Caco-2 (cell line): ENCODE results near the gene DKKL1. TPM values are rescaled to one million over a fixed set of nuclear protein-coding genes. Genes with fewer than 3 reads are reported as not detected.
"Not testable (repeated sequence)": the region's sequence is repeated elsewhere in the genome, so short reads cannot be mapped to it uniquely, and the experiment has no call there.

Experiments
- BruUV-seq: library from RNA; stranded (reverse); fragments of 400-500 nt; replicated peaks from 2 replicates; lab custom pipeline; 2021; lab: Mats Ljungman, UMichigan
- CTCF ChIA-PET: fragments of 300-600 bp; sonication (Branson Sonifier 250); formaldehyde crosslinking; loops from one replicate; lab custom pipeline; 2022; ENCODE audit warnings: antibody characterized with exemption; lab: Charles Lee
- POLR2A ChIA-PET: fragments of 300-600 bp; sonication (Branson Sonifier 250); formaldehyde crosslinking; loops from one replicate; lab custom pipeline; 2022; ENCODE audit warnings: antibody characterized with exemption; lab: Charles Lee
- DNase-seq, 2 experiments: peaks; one replicate each; pipeline versions ENCODE4 v3.0.0 to v3.0.0-alpha.2; 2020 to 2022
- H3K27me3 ChIP-seq: replicated peaks from 2 replicates; pipeline ENCODE4 v1.6.0; 2011; ENCODE audit warnings: low read length; ENCODE audit not compliant: control insufficient read depth, insufficient read depth
- H3K36me3 ChIP-seq: 2 replicates; pipeline ENCODE4 v1.5.1; 2011; ENCODE audit warnings: low read length; ENCODE audit not compliant: control insufficient read depth, insufficient read depth
- H3K4me1 ChIP-seq: fragments of 250-450 bp; sonication (Bioruptor Pico); 2 replicates; pipeline ENCODE4 v1.5.1; 2020; ENCODE audit warnings: mild to moderate bottlenecking
- H3K4me3 ChIP-seq: 2 replicates; pipeline ENCODE4 v1.5.1; 2011; ENCODE audit warnings: low read depth, mild to moderate bottlenecking, control low read depth, low read length
- H3K9me3 ChIP-seq: fragments of 250-450 bp; sonication (Bioruptor Pico); 2 replicates; pipeline ENCODE4 v1.5.1; 2020; ENCODE audit warnings: mild to moderate bottlenecking, moderate library complexity
- H3K27ac Mint-ChIP-seq: one replicate; pipeline ENCODE4 v1.8.0; 2022; ENCODE audit warnings: mixed read lengths; ENCODE audit not compliant: unreplicated experiment
- H3K27me3 Mint-ChIP-seq: one replicate; pipeline ENCODE4 v1.8.0; 2022; ENCODE audit warnings: mixed read lengths; ENCODE audit not compliant: insufficient read depth, unreplicated experiment
- H3K36me3 Mint-ChIP-seq: one replicate; pipeline ENCODE4 v1.8.0; 2022; ENCODE audit warnings: mild to moderate bottlenecking, mixed read lengths; ENCODE audit not compliant: insufficient read depth, unreplicated experiment
- H3K4me1 Mint-ChIP-seq: one replicate; pipeline ENCODE4 v1.8.0; 2022; ENCODE audit warnings: low read depth, mixed read lengths; ENCODE audit not compliant: unreplicated experiment
- H3K4me3 Mint-ChIP-seq: one replicate; pipeline ENCODE4 v1.8.0; 2022; ENCODE audit warnings: mild to moderate bottlenecking, moderate library complexity, mixed read lengths; ENCODE audit not compliant: unreplicated experiment
- H3K9me3 Mint-ChIP-seq: one replicate; pipeline ENCODE4 v1.8.0; 2022; ENCODE audit warnings: mixed read lengths; ENCODE audit not compliant: unreplicated experiment
- CTCF ChIP-seq, 2 experiments: fragments of 200-600 bp in 1 of 2; IDR thresholded peaks; 1 replicate in 1 of 2; 2 replicates in 1 of 2; pipeline versions ENCODE4 v1.5.1 to v1.8.0; 2011 to 2022; ENCODE audit warnings: antibody characterized with exemption in 1 of 2, control low read depth in 1 of 2, inconsistent platforms in 1 of 2, low read depth in 1 of 2, low read length in 1 of 2, mild to moderate bottlenecking in 1 of 2, moderate library complexity in 1 of 2; ENCODE audit not compliant: insufficient read depth in 1 of 2, severe bottlenecking in 1 of 2, unreplicated experiment in 1 of 2
- intact Hi-C: fragments of 100-400 bp; cut with micrococcal nuclease; formaldehyde crosslinking; loops from one replicate; pipeline ENCODE4 v1.10.0; 2022; ENCODE audit not compliant: unreplicated experiment
- total RNA-seq: library from RNA; stranded (reverse); gene quantifications from 2 replicates; pipeline ENCODE4 v1.2.3, GENCODE V29; 2022

Gene DKKL1
- total RNA-seq, 1 experiment from 2014 or later, result not detected

- ChIA-PET CTCF (interaction anchor here (0.6 kb wide), 1 partner anchor 78 kb away, joined by 7 read pairs; no protein-coding TSS in a partner anchor), POLR2A (no interaction called here)
- no peak for DNase-seq
- Mint-ChIP-seq H3K27me3 (no peaks in the 10 kb centered on the region), H3K36me3 (no peaks in the 10 kb centered on the region), H3K4me1 (peaks cover 4% of the 10 kb centered on the region), H3K9me3 (peaks cover 9% of the 10 kb centered on the region), H3K27ac (no peak overlapping the region), H3K4me3 (no peak overlapping the region)
- H3K36me3 ChIP-seq, result no peaks in the 10 kb centered on the region
- no peak for TF ChIP-seq CTCF (IDR thresholded peaks at IDR 0.05; ENCODE audit: insufficient read depth in 1 of 2, low read depth in 1 of 2, low read length in 1 of 2, severe bottlenecking in 1 of 2, unreplicated experiment in 1 of 2)
- H3K4me3 ChIP-seq, result no peak overlapping the region
- BruUV-seq, result no TSS peak
- H3K4me1 ChIP-seq, result peaks cover 8% of the 10 kb centered on the region; the same call in 1 of the 2 replicates
- H3K27me3 ChIP-seq, result no peaks in the 10 kb centered on the region; the same call in 1 of the 2 replicates
- peaks cover 18% of the 10 kb centered on the region for H3K9me3 ChIP-seq
- intact Hi-C loops, result no loop called here
These were observed 2.4 kb downstream of the DKKL1 start for GRCh38 chr19:49366110-49366509.

- Mint-ChIP-seq H3K4me1 (no peaks in the 10 kb centered on the region), H3K36me3 (no peaks in the 10 kb centered on the region), H3K27me3 (no peaks in the 10 kb centered on the region), H3K27ac (no peak overlapping the region), H3K4me3 (no peak overlapping the region), H3K9me3 (peaks cover 9% of the 10 kb centered on the region)
- Histone ChIP-seq H3K27me3 (no peaks in the 10 kb centered on the region), H3K36me3 (no peaks in the 10 kb centered on the region), H3K9me3 (peaks cover 18% of the 10 kb centered on the region), H3K4me3 (no peak overlapping the region), H3K4me1 (0 out of 2 replicates have a peak, but pooled peaks cover 3% of the 10 kb centered on the region)
- TF ChIP-seq CTCF (IDR thresholded peaks at IDR 0.05; ENCODE audit: insufficient read depth in 1 of 2, low read depth in 1 of 2, low read length in 1 of 2, severe bottlenecking in 1 of 2, unreplicated experiment in 1 of 2), result no peak
- no peak for DNase-seq
- POLR2A ChIA-PET, result no interaction called here
- intact Hi-C loops, result no loop called here
- CTCF ChIA-PET, result no interaction called here
- BruUV-seq, result no TSS peak
These were observed 5.2 kb downstream of the DKKL1 start for GRCh38 chr19:49368711-49369358.

GRCh38 chr19:49371184-49371583 is 7.5 kb downstream of the DKKL1 start:
- no peak overlapping the region for H3K4me3 Mint-ChIP-seq
- H3K27me3 ChIP-seq, result no peaks in the 10 kb centered on the region
- H3K27ac Mint-ChIP-seq, result no peak overlapping the region
- H3K4me1 ChIP-seq, result no peaks in the 10 kb centered on the region
- H3K27me3 Mint-ChIP-seq, result peaks cover under 1% of the 10 kb centered on the region
- H3K4me3 ChIP-seq, result no peak overlapping the region
- ChIA-PET POLR2A (no interaction called here), CTCF (no interaction called here)
- TF ChIP-seq CTCF (IDR thresholded peaks at IDR 0.05; ENCODE audit: insufficient read depth in 1 of 2, low read depth in 1 of 2, low read length in 1 of 2, severe bottlenecking in 1 of 2, unreplicated experiment in 1 of 2), result no peak
- no peaks in the 10 kb centered on the region for H3K4me1 Mint-ChIP-seq
- intact Hi-C loops, result no loop called here
- no peaks in the 10 kb centered on the region for H3K36me3 ChIP-seq
- H3K36me3 Mint-ChIP-seq, result no peaks in the 10 kb centered on the region
- no TSS peak for BruUV-seq
- no peak for DNase-seq
- H3K9me3 ChIP-seq, result peaks cover 18% of the 10 kb centered on the region
- H3K9me3 Mint-ChIP-seq, result peaks cover 9% of the 10 kb centered on the region

GRCh38 chr19:49373174-49373573 is 9.5 kb downstream of the DKKL1 start:
- H3K4me3 ChIP-seq, intact Hi-C loops, POLR2A ChIA-PET, H3K36me3 ChIP-seq, CTCF ChIA-PET, H3K27me3 ChIP-seq, H3K4me3 Mint-ChIP-seq, H3K36me3 Mint-ChIP-seq, DNase-seq, H3K27me3 Mint-ChIP-seq, H3K27ac Mint-ChIP-seq, BruUV-seq, H3K9me3 Mint-ChIP-seq, H3K4me1 Mint-ChIP-seq, H3K4me1 ChIP-seq: not testable (repeated sequence)
- H3K9me3 ChIP-seq, result peaks cover 18% of the 10 kb centered on the region
